Measurements from ENCODE around the gene STK39. TPM values are rescaled to one million over a fixed set of nuclear protein-coding genes. Genes with fewer than 3 reads are reported as not detected.

STK39 gene
- total and polyA plus RNA-seq, 9 of the 15 experiments (the other 6 are each of a cell fraction or from before 2014, with no cell fraction given), result 0.19 to 0.76 (median 0.51) TPM

- no peak for TF ChIP-seq ZNF407 (IDR thresholded peaks at IDR 0.05; ENCODE audit: low read depth)
- TF ChIP-seq FOXK2 (conservative IDR thresholded peaks at IDR 0.05 in 1 of 2, IDR thresholded peaks at IDR 0.05 in 1 of 2; ENCODE audit: low read depth in 2 of 2), result peak in 1 of 2 experiments; percentile 12; a peak in 1 of 4 replicates
- no peak for TF ChIP-seq ZNF239 (CRISPR knock-in tag; IDR thresholded peaks at IDR 0.05)
- peak; percentile 42; the same call in 1 of the 2 replicates for TF ChIP-seq ELF4 (CRISPR knock-in tag; IDR thresholded peaks at IDR 0.05)
- TF ChIP-seq BRD9 (IDR thresholded peaks at IDR 0.05; ENCODE audit: low read depth, partially characterized antibody), result no peak
- no peak; the same call in 1 of the 2 replicates for TF ChIP-seq PML (IDR thresholded peaks at IDR 0.05; ENCODE audit: low read length)
- TF ChIP-seq MGA (IDR thresholded peaks at IDR 0.05), result peak; percentile 73
- TF ChIP-seq DPF2 (IDR thresholded peaks at IDR 0.05), result peak; percentile 54
Measured at GRCh38 chr2:167945660-167946368, 301.6 kb downstream of the STK39 start (continued).

Data from K562 (cell line).